ENCODE measurements around the gene TEX48. TPM values are rescaled to one million over a fixed set of nuclear protein-coding genes. Genes with fewer than 3 reads are reported as not detected.

Gene TEX48
- polyA plus RNA-seq, 1 of the 3 experiments (the other 2 are of a cell fraction) = 0.46 TPM

- TF ChIP-seq, protein P1, sequence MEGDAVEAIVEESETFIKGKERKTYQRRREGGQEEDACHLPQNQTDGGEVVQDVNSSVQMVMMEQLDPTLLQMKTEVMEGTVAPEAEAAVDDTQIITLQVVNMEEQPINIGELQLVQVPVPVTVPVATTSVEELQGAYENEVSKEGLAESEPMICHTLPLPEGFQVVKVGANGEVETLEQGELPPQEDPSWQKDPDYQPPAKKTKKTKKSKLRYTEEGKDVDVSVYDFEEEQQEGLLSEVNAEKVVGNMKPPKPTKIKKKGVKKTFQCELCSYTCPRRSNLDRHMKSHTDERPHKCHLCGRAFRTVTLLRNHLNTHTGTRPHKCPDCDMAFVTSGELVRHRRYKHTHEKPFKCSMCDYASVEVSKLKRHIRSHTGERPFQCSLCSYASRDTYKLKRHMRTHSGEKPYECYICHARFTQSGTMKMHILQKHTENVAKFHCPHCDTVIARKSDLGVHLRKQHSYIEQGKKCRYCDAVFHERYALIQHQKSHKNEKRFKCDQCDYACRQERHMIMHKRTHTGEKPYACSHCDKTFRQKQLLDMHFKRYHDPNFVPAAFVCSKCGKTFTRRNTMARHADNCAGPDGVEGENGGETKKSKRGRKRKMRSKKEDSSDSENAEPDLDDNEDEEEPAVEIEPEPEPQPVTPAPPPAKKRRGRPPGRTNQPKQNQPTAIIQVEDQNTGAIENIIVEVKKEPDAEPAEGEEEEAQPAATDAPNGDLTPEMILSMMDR (IDR thresholded peaks at IDR 0.05) = no peak
- no peak for TF ChIP-seq USF1 (IDR thresholded peaks at IDR 0.05; ENCODE audit: borderline replicate concordance, low read depth)
- TF ChIP-seq CHD2 (IDR thresholded peaks at IDR 0.05; ENCODE audit: low read length, partially characterized antibody) = no peak
- no peak for TF ChIP-seq FOXM1 (IDR thresholded peaks at IDR 0.05; ENCODE audit: low read depth)
Observed at GRCh38 chr9:114724744-114725143, 42.8 kb upstream of the TEX48 start (continued).

GRCh38 chr9:114723931-114724330, 41.9 kb upstream of the TEX48 start:
- 100% methylated on average over 1 of the region's 1 CpG for WGBS (ENCODE audit: low lambda C conversion rate)
- Histone ChIP-seq H3K9me3 (no peaks in the 10 kb centered on the region), H3K4me3 (ENCODE audit: low read depth in 2 of 2, low read length in 1 of 2) (no peak overlapping the region), H3K9ac (no peak overlapping the region), H3K27ac (ENCODE audit: low read depth in 2 of 2, low read length in 1 of 2) (peak overlapping the region in 1 of 2 experiments; percentile 82; a peak in 2 of 4 replicates), H2AFZ (ENCODE audit: low read depth) (no peak overlapping the region), H3K4me2 (peak overlapping the region; percentile 26; the same call in 1 of the 2 replicates), H3F3A (replicated peaks; ENCODE audit: insufficient read depth) (peaks cover 25% of the 10 kb centered on the region), H4K20me1 (ENCODE audit: insufficient read depth) (no peaks in the 10 kb centered on the region), H3K79me2 (ENCODE audit: insufficient read depth) (no peaks in the 10 kb centered on the region), H3K4me1 (ENCODE audit: control insufficient read depth in 1 of 2, insufficient read depth in 2 of 2, low read depth in 1 of 2, low read length in 1 of 2) (peaks cover 0 to 44% of the 10 kb centered on the region in 2 experiments; a peak in 3 of 4 replicates), H3K27me3 (ENCODE audit: insufficient read depth) (no peaks in the 10 kb centered on the region), H3K9me2 (no peaks in the 10 kb centered on the region), H3K36me3 (replicated peaks in 1 of 2; ENCODE audit: control insufficient read depth in 1 of 2, insufficient read depth in 2 of 2, low read length in 1 of 2) (no peaks in the 10 kb centered on the region)
- CTCF ChIA-PET = interaction anchor here (1.1 to 2.7 kb wide), 2 partner anchors 11 to 318 kb away, joined by 4 to 8 read pairs; no protein-coding TSS in a partner anchor
- 0 out of 4 replicates have a peak, but pooled peaks of 1 of the 2 experiments have one; percentile 19 for TF ChIP-seq EP300 (IDR thresholded peaks at IDR 0.05; ENCODE audit: borderline replicate concordance in 1 of 2, low read depth in 1 of 2, low read length in 1 of 2)
- TF ChIP-seq TCF12 (IDR thresholded peaks at IDR 0.05) = peak; percentile 80
- no peak for TF ChIP-seq GABPA (IDR thresholded peaks at IDR 0.05; ENCODE audit: low read depth)
- no peak for DNase-seq
- POLR2A ChIA-PET = interaction anchor here (0.6 kb wide), 1 partner anchor 1427 kb away, joined by 3 read pairs; no protein-coding TSS in a partner anchor

- no peaks in the 10 kb centered on the region for H3K9me2 ChIP-seq
- H3K4me1 ChIP-seq (ENCODE audit: control insufficient read depth in 1 of 2, insufficient read depth in 2 of 2, low read depth in 1 of 2, low read length in 1 of 2) = peaks cover 0 to 44% of the 10 kb centered on the region in 2 experiments; a peak in 3 of 4 replicates
- no peaks in the 10 kb centered on the region for H4K20me1 ChIP-seq (ENCODE audit: insufficient read depth)
- peaks cover 25% of the 10 kb centered on the region for H3F3A ChIP-seq (replicated peaks; ENCODE audit: insufficient read depth)
- H2AFZ ChIP-seq (ENCODE audit: low read depth) = no peak overlapping the region
- ChIA-PET POLR2A (no interaction called here), CTCF (interaction anchor here (1.1 to 2.7 kb wide), 2 partner anchors 288 to 317 kb away, joined by 3 to 8 read pairs; no protein-coding TSS in a partner anchor)
- H3K36me3 ChIP-seq (replicated peaks in 1 of 2; ENCODE audit: control insufficient read depth in 1 of 2, insufficient read depth in 2 of 2, low read length in 1 of 2) = no peaks in the 10 kb centered on the region
- no peaks in the 10 kb centered on the region for H3K27me3 ChIP-seq (ENCODE audit: insufficient read depth)
- peak overlapping the region in 1 of 2 experiments; percentile 82; a peak in 2 of 4 replicates for H3K27ac ChIP-seq (ENCODE audit: low read depth in 2 of 2, low read length in 1 of 2)
- no peaks in the 10 kb centered on the region for H3K9me3 ChIP-seq
- no peaks in the 10 kb centered on the region for H3K79me2 ChIP-seq (ENCODE audit: insufficient read depth)
- no peak for DNase-seq
- 84% methylated on average over 7 of the region's 7 CpGs for WGBS (ENCODE audit: low lambda C conversion rate)
- H3K4me2 ChIP-seq = 0 out of 2 replicates have a peak overlapping the region, but pooled peaks have one; percentile 26
- TF ChIP-seq SIN3A (IDR thresholded peaks at IDR 0.05; ENCODE audit: borderline replicate concordance, low read depth, low read length) (no peak), RXRA (IDR thresholded peaks at IDR 0.05; ENCODE audit: borderline replicate concordance, low read depth) (no peak), RFX5 (IDR thresholded peaks at IDR 0.05; ENCODE audit: low read length) (no peak)
- H3K9ac ChIP-seq = no peak overlapping the region
- no peak overlapping the region for H3K4me3 ChIP-seq (ENCODE audit: low read depth in 2 of 2, low read length in 1 of 2)
Observed at GRCh38 chr9:114722937-114723620, 41.1 kb upstream of the TEX48 start.
